Measurements from ENCODE around the gene SLFN12. TPM values are rescaled to one million over a fixed set of nuclear protein-coding genes. Genes with fewer than 3 reads are reported as not detected.

SLFN12 gene
- total RNA-seq, 1 donor from 2014 or later: 7.8 TPM

DNA sequence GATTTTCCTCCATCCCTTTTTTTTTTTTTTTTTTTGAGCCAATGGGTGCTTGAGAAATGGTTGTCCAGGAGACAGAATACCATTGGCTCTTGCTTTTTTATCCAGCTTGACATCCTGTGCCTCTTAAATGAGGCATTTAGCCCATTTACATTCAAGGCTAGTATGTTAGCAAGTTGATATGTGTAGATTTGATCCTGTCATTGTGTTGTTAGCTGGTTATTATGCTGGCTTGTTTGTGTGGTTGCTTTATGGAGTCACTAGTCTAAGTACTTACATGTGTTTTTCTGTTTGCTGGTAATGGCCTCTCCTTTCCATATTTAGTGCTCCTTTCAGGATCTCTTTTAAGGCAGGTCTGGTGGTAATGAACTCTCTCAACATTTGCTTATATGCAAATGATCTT, 44.8 kb downstream of the SLFN12 start:
- no peaks in the 10 kb centered on the region for H3K4me1 Mint-ChIP-seq
- peaks cover 19% of the 10 kb centered on the region for H3K9me3 Mint-ChIP-seq
- peaks cover 5% of the 10 kb centered on the region for H3K36me3 Mint-ChIP-seq (ENCODE audit: low read depth)
- intact Hi-C loops (cut with micrococcal nuclease): no loop called here
- H3K4me3 Mint-ChIP-seq: no peak overlapping the region
- DNase-seq: no peak
- peaks cover 14% of the 10 kb centered on the region for H3K27me3 Mint-ChIP-seq
- no peak overlapping the region for H3K27ac Mint-ChIP-seq

- Mint-ChIP-seq H3K4me1 (peaks cover 23% of the 10 kb centered on the region), H3K27ac (no peak overlapping the region), H3K4me3 (no peak overlapping the region), H3K9me3 (peaks cover 14% of the 10 kb centered on the region), H3K27me3 (peaks cover 8% of the 10 kb centered on the region), H3K36me3 (ENCODE audit: low read depth) (peaks cover 4% of the 10 kb centered on the region)
- no peak for DNase-seq
- intact Hi-C loops (cut with micrococcal nuclease): no loop called here
Observed at GRCh38 chr17:35377706-35378105, 54.6 kb downstream of the SLFN12 start.

GRCh38 chr17:35377068-35377467, 55.2 kb downstream of the SLFN12 start:
- Mint-ChIP-seq H3K4me3 (no peak overlapping the region), H3K9me3 (peaks cover 11% of the 10 kb centered on the region), H3K27ac (no peak overlapping the region), H3K27me3 (peaks cover 8% of the 10 kb centered on the region), H3K36me3 (ENCODE audit: low read depth) (peaks cover 4% of the 10 kb centered on the region), H3K4me1 (peaks cover 21% of the 10 kb centered on the region)
- no peak for DNase-seq
- intact Hi-C loops (cut with micrococcal nuclease): no loop called here

DNA sequence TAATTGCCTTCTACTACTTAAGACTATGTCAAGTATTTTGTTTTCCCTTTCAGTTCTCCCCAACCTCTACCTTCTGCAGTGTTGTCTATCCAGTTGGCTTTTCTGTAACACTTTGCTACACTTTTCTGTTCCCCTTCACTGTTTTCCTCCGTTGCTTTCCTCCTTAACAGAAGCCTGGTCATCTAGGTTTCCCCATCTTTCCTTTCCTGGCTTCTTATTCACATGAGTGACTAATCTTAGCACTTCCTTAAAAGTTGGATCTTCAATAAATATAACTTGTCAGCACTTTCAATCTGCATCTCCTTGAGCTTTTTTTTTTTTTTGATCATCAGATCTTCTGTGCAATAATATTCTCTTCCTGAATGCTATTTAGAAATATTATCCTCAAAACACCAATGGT, 56.1 kb downstream of the SLFN12 start:
- peak overlapping the region; percentile 10 for H3K4me3 Mint-ChIP-seq
- H3K4me1 Mint-ChIP-seq: peaks cover 28% of the 10 kb centered on the region
- peaks cover 9% of the 10 kb centered on the region for H3K9me3 Mint-ChIP-seq
- peaks cover 7% of the 10 kb centered on the region for H3K27me3 Mint-ChIP-seq
- no peak for DNase-seq
- peaks cover 9% of the 10 kb centered on the region for H3K36me3 Mint-ChIP-seq (ENCODE audit: low read depth)
- intact Hi-C loops (cut with micrococcal nuclease): no loop called here
- H3K27ac Mint-ChIP-seq: peak overlapping the region; percentile 26

- intact Hi-C loops (cut with micrococcal nuclease): loop anchor here (1.0 kb wide), 1 partner anchor 112 kb away; no protein-coding TSS in a partner anchor
- peaks cover 40% of the 10 kb centered on the region for H3K4me1 Mint-ChIP-seq
Observed at GRCh38 chr17:35374766-35375344, 57.4 kb downstream of the SLFN12 start.

DNA sequence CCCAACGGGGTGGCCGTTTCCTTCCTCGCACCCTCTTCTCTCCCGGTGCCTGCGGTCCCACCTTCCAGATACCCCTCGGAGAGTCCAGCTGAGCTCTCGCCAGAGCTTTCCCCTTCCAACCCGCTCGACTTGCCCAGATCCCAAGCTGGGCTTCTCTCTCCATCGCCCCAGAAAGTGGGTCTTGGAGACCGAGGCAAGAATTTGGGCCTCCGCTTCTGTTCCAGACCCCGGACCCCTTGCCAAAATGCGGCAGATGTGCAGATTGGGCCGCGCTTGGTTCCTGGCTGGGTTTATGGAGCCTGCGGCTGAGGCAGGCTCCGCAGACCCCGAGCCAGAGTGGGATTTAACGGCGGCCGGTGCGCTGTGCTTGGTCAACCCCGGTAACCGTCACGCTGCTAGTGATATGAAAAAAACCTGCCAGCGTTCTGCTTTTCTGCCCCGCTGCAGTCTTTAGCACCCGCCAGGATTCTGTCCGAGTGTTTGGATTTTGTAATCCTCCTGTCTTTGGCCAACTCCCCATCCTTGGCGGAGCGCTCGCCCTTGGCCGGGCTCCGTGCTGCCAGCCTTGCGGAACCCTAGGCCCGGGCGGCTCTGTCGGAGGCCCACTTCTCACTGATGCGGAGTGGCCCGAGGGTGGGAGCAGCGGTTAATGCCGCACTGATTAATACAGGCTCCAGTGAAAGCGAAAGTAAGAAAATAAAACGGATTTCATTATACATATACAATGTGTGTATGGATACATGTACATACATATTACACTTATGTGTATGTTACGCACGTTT, 58.1 kb downstream of the SLFN12 start:
- DNase-seq: peak; percentile 86
- peak overlapping the region; percentile 89 for H3K4me3 Mint-ChIP-seq
- H3K27ac Mint-ChIP-seq: peak overlapping the region; percentile 93
- H3K9me3 Mint-ChIP-seq: peaks cover 14% of the 10 kb centered on the region
- peaks cover 6% of the 10 kb centered on the region for H3K27me3 Mint-ChIP-seq
- H3K4me1 Mint-ChIP-seq: peaks cover 47% of the 10 kb centered on the region
- H3K36me3 Mint-ChIP-seq (ENCODE audit: low read depth): peaks cover 28% of the 10 kb centered on the region
- intact Hi-C loops (cut with micrococcal nuclease): loop anchor here (1.0 to 2.0 kb wide), 6 partner anchors 59 to 163 kb away; partner anchors contain the start of genes SLFN12L, SLFN13 and SLFN5

More at GRCh38 chr17:35374766-35375344, 57.4 kb downstream of the SLFN12 start:
- Mint-ChIP-seq H3K9me3 (peaks cover 9% of the 10 kb centered on the region), H3K36me3 (ENCODE audit: low read depth) (peaks cover 22% of the 10 kb centered on the region), H3K27ac (peak overlapping the region; percentile 93), H3K27me3 (peaks cover 6% of the 10 kb centered on the region), H3K4me3 (peak overlapping the region; percentile 89)
- no peak for DNase-seq

- H3K27ac Mint-ChIP-seq: peak within 1 kb of the TSS; percentile 93
- peaks cover 34% of the 10 kb centered on the region for H3K36me3 Mint-ChIP-seq (ENCODE audit: low read depth)
- peaks cover 51% of the 10 kb centered on the region for H3K4me1 Mint-ChIP-seq
- H3K4me3 Mint-ChIP-seq: peak within 1 kb of the TSS; percentile 89
- DNase-seq: peak; percentile 95
- H3K9me3 Mint-ChIP-seq: peaks cover 9% of the 10 kb centered on the region
- H3K27me3 Mint-ChIP-seq: peaks cover 1% of the 10 kb centered on the region
- intact Hi-C loops (cut with micrococcal nuclease): loop anchor here (1.0 to 2.0 kb wide), 5 partner anchors 60 to 164 kb away; partner anchors contain the start of genes SLFN12L, SLFN13 and SLFN5
Observed at GRCh38 chr17:35373534-35373983, 58.7 kb downstream of the SLFN12 start, which contains the start of gene SLFN11. Gene SLFN11 (minus strand): TSS chr17:35373621. CDS start chr17:35363807, 9,814 bp downstream.

DNA sequence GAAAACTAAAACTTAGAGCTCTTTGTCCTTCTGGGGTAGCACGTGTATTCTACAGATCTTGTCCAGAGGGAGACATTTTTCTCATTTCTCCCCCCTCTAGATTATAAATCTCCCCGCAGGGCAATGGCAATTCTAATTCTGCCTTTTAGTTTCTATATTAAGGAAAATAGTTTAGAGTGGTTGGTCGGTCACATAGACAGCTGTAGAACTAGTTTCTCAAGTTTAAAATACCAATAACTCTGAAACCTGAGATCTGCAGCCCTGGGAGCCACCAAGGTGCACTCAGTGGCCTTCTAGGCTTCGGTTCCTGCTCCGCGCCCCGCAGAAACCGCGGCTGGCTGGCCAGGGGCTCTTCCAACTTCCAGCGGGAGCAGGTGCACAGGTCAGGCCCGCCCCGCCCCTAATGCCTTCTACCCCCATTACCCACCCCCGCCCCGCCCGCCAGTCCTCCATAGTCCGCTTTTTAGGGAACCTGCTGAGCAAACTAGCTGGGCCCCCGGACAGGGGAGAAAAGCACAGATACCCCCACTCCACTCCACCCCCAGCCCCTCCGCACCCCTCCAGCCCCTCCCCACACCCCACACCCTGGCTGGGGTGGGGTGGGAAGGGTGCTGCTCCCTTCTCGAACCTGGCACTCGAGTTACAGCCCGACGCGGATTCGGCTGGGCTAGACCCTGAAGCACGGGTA, 59.3 kb downstream of the SLFN12 start:
- H3K4me1 Mint-ChIP-seq: peaks cover 56% of the 10 kb centered on the region
- H3K4me3 Mint-ChIP-seq: peak overlapping the region; percentile 89
- H3K36me3 Mint-ChIP-seq (ENCODE audit: low read depth): peaks cover 38% of the 10 kb centered on the region
- H3K27ac Mint-ChIP-seq: peak overlapping the region; percentile 93
- no peaks in the 10 kb centered on the region for H3K27me3 Mint-ChIP-seq
- DNase-seq: peak; percentile 80
- H3K9me3 Mint-ChIP-seq: peaks cover 8% of the 10 kb centered on the region
- intact Hi-C loops (cut with micrococcal nuclease): loop anchor here (1.0 to 2.0 kb wide), 5 partner anchors 60 to 164 kb away; partner anchors contain the start of genes SLFN12L, SLFN13 and SLFN5

DNA sequence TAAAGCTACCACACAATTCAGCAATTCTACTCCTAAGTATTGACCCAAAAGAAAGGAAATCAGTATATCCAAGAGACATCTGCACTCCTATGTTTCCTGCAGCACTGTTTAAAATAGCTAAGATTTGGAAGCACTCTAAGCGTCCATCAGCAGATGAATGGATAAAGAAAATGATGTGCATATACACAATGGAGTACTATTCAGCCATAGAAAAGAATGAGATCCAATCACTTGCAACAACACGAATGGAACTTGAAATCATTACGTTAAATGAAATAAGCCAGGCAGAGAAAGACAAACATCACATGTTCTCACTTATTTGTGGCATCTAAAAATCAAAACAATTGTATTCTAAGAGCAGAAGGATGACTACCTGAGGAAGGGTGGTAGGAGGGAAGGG, 60.4 kb downstream of the SLFN12 start:
- Mint-ChIP-seq H3K4me3 (peak overlapping the region; percentile 89), H3K36me3 (ENCODE audit: low read depth) (peaks cover 41% of the 10 kb centered on the region), H3K4me1 (peaks cover 58% of the 10 kb centered on the region), H3K27me3 (no peaks in the 10 kb centered on the region), H3K9me3 (peaks cover 8% of the 10 kb centered on the region), H3K27ac (no peak overlapping the region)
- no peak for DNase-seq
- intact Hi-C loops (cut with micrococcal nuclease): loop anchor here (2.0 kb wide), 3 partner anchors 59 to 129 kb away; partner anchors contain the start of genes SLFN13 and SLFN5

DNA sequence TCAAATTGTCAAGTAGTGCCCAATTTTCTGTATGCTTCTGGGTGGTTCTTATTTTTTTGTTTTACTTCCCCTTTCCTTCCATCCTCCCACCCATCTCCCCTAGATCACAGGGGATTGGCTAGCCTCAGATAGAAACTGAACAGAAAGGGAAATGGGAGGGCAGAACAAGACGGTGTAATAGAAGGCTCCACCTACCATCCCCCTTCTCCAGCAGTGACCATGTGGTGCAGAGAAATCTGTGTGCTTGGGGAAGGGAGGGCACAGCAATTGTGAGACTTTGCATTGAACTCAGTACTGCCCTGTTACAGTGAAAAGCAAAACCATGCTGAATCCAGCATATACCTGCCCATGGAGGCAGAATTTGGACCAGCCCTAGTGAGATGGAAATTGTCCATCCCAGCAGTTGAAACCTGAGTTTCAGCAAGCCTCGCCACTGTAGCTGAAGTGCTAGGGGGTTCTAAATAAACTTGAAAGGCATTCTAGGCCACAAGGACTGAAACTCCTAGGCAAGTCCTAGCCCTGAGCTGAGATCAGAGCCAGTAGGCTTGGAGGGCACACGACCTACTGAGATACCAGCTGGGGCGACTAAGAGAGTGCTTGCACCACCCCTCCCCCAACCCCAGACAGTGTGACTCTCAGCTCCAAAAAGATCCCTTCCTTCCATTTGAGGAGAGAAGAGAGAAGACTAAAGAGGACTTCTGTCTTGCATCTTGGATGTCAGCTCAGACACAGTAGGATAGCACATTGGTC, 64.0 kb downstream of the SLFN12 start:
- Mint-ChIP-seq H3K9me3 (peaks cover 8% of the 10 kb centered on the region), H3K27me3 (no peaks in the 10 kb centered on the region), H3K36me3 (ENCODE audit: low read depth) (peaks cover 66% of the 10 kb centered on the region), H3K4me3 (peak overlapping the region; percentile 24), H3K27ac (no peak overlapping the region), H3K4me1 (peaks cover 54% of the 10 kb centered on the region)
- DNase-seq: peak; percentile 76
- intact Hi-C loops (cut with micrococcal nuclease): no loop called here

GRCh38 chr17:35361027-35361426, 71.3 kb downstream of the SLFN12 start:
- peaks cover 75% of the 10 kb centered on the region for H3K36me3 Mint-ChIP-seq (ENCODE audit: low read depth)

More at GRCh38 chr17:35361027-35361426, 71.3 kb downstream of the SLFN12 start:
- Mint-ChIP-seq H3K27ac (no peak overlapping the region), H3K9me3 (no peaks in the 10 kb centered on the region), H3K4me1 (peaks cover 41% of the 10 kb centered on the region), H3K27me3 (no peaks in the 10 kb centered on the region), H3K4me3 (no peak overlapping the region)
- DNase-seq: no peak
- intact Hi-C loops (cut with micrococcal nuclease): no loop called here
